ENCODE results near the gene SULT4A1. TPM values are rescaled to one million over a fixed set of nuclear protein-coding genes. Genes with fewer than 3 reads are reported as not detected.

SULT4A1 gene
- total and polyA plus RNA-seq, 10 donors: 0.35 to 5.1 (median 1.7) TPM

DNA sequence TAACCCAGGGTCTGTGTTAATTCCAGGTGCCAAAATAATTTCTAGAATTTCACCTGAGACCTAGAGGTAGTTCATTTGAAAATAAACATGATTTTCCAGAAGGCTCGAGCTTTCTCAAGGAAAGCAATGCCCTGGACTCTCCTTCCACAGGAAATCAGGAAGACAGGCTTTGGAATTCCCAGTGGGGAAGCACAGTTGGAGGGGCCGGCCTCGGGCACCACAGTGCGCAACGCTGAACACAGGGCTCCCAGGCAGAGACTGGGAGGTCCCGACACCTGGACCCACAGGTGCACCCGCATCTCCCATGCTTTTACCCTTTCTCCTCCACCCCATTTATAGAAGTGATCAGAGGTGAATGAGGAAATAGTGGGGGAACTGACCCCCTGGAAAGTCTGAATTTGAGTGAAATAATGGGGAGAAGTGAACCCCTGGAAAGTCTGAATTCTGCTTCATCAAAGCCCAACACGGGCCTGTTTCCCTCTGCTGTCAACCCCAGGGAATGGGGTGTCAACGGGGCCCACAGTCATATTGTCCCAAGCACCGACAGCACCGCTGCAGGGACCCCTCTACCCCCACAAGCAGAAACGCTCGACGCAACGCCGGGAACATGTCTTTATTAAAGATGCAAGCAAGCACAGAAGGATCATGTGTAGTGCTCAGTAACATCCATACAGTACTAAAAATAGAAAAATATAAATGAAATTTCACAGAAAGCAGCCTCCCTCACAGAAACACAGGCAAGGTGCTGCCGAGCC is 38.2 kb downstream of the SULT4A1 start:
- H3K9me3 ChIP-seq: no peaks in the 10 kb centered on the region

DNA sequence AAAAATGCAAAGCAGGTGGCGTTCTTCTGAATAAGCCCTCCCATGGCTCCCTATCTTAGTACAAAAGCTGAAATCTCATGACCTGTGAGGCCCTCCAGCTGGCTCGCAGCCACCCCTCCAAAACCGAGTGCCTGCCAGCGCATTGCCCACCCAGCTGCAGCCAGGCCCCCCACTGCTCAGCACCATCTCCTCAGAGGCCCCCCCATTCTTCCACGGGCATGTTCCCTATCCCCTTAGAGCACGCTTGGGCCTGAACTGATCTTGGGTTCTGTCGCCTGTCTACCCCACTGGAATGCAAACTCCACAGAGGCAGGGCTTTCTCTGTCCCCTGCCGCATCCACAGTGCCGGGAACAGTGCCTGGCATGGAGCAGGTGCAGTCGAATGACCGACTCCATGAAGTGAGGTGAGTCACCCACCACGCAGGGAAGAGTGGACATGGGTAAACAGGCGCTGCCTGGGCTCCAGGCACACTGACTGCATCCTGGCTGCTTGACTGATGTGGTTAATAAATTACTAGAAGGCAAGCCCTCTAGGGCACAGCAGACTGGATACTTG is 38.9 kb downstream of the SULT4A1 start:
- TF ChIP-seq POLR2AphosphoS5 (IDR thresholded peaks at IDR 0.05) (no peak), POLR2A (IDR thresholded peaks at IDR 0.05) (no peak)
- TF ChIP-seq, protein P1, sequence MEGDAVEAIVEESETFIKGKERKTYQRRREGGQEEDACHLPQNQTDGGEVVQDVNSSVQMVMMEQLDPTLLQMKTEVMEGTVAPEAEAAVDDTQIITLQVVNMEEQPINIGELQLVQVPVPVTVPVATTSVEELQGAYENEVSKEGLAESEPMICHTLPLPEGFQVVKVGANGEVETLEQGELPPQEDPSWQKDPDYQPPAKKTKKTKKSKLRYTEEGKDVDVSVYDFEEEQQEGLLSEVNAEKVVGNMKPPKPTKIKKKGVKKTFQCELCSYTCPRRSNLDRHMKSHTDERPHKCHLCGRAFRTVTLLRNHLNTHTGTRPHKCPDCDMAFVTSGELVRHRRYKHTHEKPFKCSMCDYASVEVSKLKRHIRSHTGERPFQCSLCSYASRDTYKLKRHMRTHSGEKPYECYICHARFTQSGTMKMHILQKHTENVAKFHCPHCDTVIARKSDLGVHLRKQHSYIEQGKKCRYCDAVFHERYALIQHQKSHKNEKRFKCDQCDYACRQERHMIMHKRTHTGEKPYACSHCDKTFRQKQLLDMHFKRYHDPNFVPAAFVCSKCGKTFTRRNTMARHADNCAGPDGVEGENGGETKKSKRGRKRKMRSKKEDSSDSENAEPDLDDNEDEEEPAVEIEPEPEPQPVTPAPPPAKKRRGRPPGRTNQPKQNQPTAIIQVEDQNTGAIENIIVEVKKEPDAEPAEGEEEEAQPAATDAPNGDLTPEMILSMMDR (IDR thresholded peaks at IDR 0.05 in 8 of 11, conservative IDR thresholded peaks at IDR 0.05 in 3 of 11): no peak
- peaks cover 0 to 64% (median 0%) of the 10 kb centered on the region in 7 donors for H3K27me3 ChIP-seq (replicated peaks in 1 of 7)
- H3K27ac ChIP-seq: no peak overlapping the region
- intact Hi-C loops (cut with DNase I; ENCODE audit: low total_unique reads): no loop called here
- WGBS, 5 donors: 73 to 86% (median 84%) methylated on average over 12 to 13 of the region's 13 CpGs
- no peaks in the 10 kb centered on the region for H3K9me3 ChIP-seq
- no peak for DNase-seq
- no peak overlapping the region for H3K4me3 ChIP-seq
- no peaks in the 10 kb centered on the region for H3K36me3 ChIP-seq
- H3K4me1 ChIP-seq: no peaks in the 10 kb centered on the region

More for the DNA sequence above, 38.2 kb downstream of the SULT4A1 start:
- Histone ChIP-seq H3K27ac (no peak overlapping the region), H3K27me3 (replicated peaks in 1 of 7) (peaks cover 0 to 71% (median 0%) of the 10 kb centered on the region in 7 donors), H3K36me3 (no peaks in the 10 kb centered on the region), H3K4me1 (no peaks in the 10 kb centered on the region), H3K4me3 (no peak overlapping the region)
- TF ChIP-seq POLR2AphosphoS5 (IDR thresholded peaks at IDR 0.05) (no peak), POLR2A (IDR thresholded peaks at IDR 0.05) (no peak)
- TF ChIP-seq, protein P1 (IDR thresholded peaks at IDR 0.05 in 8 of 11, conservative IDR thresholded peaks at IDR 0.05 in 3 of 11): no peak
- intact Hi-C loops (cut with DNase I; ENCODE audit: low total_unique reads): no loop called here
- WGBS, 5 donors: 74 to 89% (median 85%) methylated on average over 17 of the region's 17 CpGs
- no peak for DNase-seq

DNA sequence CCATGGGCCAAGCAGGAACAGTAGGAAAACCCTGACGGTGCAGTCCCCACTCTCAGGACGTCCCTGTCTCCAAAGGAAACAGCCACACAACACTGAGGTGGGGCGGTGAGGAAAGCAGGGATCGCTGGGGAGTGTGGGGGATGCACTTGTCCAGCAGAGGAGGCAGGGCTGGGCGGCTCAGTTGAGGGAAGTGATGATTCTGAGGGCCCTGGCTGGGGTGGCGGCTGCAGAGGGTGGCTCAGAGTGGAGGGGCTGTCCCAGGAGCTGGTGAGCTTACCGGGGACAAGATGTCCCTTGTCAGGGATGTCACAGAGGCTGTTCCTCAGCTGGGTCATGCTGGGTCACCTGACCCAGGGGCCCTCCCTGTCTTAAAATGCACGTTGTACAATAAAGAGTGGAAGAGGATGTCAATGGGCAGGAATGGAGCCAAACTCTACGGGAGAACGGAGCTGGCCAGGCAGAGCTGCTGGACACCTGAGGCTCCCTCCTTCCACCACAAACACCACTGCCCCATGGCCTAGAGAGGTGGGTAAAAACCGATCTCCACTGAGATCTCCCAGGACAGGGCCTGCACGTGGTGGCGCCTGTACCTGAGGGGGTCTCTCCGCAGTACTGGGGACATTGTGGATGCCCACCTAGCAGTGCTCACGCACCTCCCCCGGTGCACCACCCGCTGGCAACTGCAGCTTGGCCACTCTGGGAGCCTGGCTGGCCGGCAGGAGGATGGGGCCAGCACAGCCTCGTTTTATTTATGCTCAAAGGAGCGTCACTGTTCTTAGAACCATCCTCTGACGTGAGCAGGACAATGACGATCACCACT is 40.5 kb downstream of the SULT4A1 start:
- intact Hi-C loops (cut with DNase I; ENCODE audit: low total_unique reads): no loop called here
- TF ChIP-seq, protein P1 (IDR thresholded peaks at IDR 0.05 in 8 of 11, conservative IDR thresholded peaks at IDR 0.05 in 3 of 11): no peak
- TF ChIP-seq POLR2AphosphoS5 (IDR thresholded peaks at IDR 0.05): no peak
- TF ChIP-seq POLR2A (IDR thresholded peaks at IDR 0.05): no peak
- 51 to 72% (median 66%) methylated on average over 10 to 22 of the region's 22 CpGs for WGBS, 5 donors
- Histone ChIP-seq H3K36me3 (no peaks in the 10 kb centered on the region), H3K27ac (no peak overlapping the region), H3K4me3 (no peak overlapping the region), H3K4me1 (no peaks in the 10 kb centered on the region), H3K27me3 (replicated peaks in 1 of 7) (peaks cover 0 to 59% (median 0%) of the 10 kb centered on the region in 7 donors), H3K9me3 (no peaks in the 10 kb centered on the region)
- no peak for DNase-seq

Measured in spleen (tissue), 11 donors.